ENCODE data around the gene CD99. TPM values are rescaled to one million over a fixed set of nuclear protein-coding genes. Genes with fewer than 3 reads are reported as not detected.
A peak's percentile ranks its signal among the peaks of the same experiment; 100 is the strongest.

CD99 gene
- total and polyA plus RNA-seq, 2 donors (not counting 3 experiments of a cell fraction or from before 2014, with no cell fraction given): 364 to 654 TPM

DNA sequence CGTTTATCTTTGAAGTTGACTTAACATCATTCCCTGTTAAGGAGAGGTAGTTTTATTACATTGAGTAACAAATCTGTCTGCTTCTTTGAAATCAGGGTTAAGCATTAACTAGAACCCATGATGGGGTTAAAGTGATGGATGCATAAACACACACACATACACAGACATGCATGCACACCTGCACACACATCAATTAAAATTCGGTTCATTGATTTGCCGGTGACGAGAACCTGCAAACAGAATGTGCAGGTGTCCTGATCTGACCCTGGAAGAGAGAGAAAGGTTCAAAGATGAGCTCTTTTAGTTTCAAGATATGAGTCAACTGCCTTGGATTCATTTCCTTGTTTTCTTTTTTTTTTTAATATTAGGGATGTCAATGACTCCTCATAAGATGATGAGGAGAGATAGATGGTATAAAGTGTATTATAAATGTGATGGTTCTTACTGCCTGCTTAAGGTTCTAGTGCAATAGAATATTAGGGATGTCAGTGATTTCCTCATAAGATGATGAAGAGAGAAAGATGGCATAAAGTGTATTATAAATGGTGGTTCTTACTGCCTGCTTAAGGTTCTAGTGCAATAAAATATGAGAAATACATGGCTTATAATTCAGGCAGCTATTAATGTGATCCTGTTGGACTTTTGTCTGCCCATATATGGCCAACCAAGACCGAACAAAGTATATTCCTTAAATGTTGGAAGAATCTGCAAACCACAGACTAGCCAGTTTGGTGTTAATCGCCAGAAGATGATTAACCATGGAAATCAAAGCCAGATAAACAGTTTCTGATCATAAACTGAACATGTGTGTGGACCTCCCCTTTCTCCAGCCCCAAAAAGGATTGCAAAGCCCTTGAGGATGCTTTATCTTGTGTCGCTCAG is 14.1 kb upstream of the CD99 start:
- no peaks in the 10 kb centered on the region for H3K27me3 ChIP-seq (ENCODE audit: control insufficient read depth in 2 of 2, insufficient read depth in 2 of 2, low read length in 2 of 2)
- no TSS peak for BruUV-seq (replicated peaks)
- H3K79me2 ChIP-seq (ENCODE audit: control insufficient read depth, insufficient read depth, low read length): no peaks in the 10 kb centered on the region
- no peak overlapping the region for H2AFZ ChIP-seq (ENCODE audit: low read depth, low read length)
- TF ChIP-seq POLR2A (IDR thresholded peaks at IDR 0.05; ENCODE audit: low read depth, low read length): no peak
- TF ChIP-seq, protein P1, sequence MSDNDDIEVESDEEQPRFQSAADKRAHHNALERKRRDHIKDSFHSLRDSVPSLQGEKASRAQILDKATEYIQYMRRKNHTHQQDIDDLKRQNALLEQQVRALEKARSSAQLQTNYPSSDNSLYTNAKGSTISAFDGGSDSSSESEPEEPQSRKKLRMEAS (IDR thresholded peaks at IDR 0.05; ENCODE audit: insufficient read depth, insufficient read length): no peak
- TF ChIP-seq, protein P2, sequence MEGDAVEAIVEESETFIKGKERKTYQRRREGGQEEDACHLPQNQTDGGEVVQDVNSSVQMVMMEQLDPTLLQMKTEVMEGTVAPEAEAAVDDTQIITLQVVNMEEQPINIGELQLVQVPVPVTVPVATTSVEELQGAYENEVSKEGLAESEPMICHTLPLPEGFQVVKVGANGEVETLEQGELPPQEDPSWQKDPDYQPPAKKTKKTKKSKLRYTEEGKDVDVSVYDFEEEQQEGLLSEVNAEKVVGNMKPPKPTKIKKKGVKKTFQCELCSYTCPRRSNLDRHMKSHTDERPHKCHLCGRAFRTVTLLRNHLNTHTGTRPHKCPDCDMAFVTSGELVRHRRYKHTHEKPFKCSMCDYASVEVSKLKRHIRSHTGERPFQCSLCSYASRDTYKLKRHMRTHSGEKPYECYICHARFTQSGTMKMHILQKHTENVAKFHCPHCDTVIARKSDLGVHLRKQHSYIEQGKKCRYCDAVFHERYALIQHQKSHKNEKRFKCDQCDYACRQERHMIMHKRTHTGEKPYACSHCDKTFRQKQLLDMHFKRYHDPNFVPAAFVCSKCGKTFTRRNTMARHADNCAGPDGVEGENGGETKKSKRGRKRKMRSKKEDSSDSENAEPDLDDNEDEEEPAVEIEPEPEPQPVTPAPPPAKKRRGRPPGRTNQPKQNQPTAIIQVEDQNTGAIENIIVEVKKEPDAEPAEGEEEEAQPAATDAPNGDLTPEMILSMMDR (IDR thresholded peaks at IDR 0.05; ENCODE audit: extremely low read depth in 1 of 2, insufficient read depth in 1 of 2, low read depth in 1 of 2, low read length in 2 of 2): no peak
- TF ChIP-seq FOS (IDR thresholded peaks at IDR 0.05; ENCODE audit: borderline replicate concordance, insufficient read depth, low read length): peak; percentile 11
- peak; percentile 27 for TF ChIP-seq GATA2 (IDR thresholded peaks at IDR 0.05; ENCODE audit: insufficient read depth, insufficient read length, low read depth, low read length)
- DNase-seq (ENCODE audit: low read depth, low spot score) (no peak), FAIRE-seq (no peak)
- ChIA-PET POLR2A (no interaction called here), CTCF (no interaction called here)
- no peak overlapping the region for H3K4me3 ChIP-seq (replicated peaks in 1 of 3; ENCODE audit: insufficient read depth in 1 of 3, low read depth in 1 of 3, low read length in 3 of 3)
- no peak overlapping the region for H3K9ac ChIP-seq (replicated peaks; ENCODE audit: extremely low read depth, insufficient read depth, low read length)
- no peaks in the 10 kb centered on the region for H3K36me3 ChIP-seq (ENCODE audit: control insufficient read depth in 2 of 2, extremely low read depth in 1 of 2, insufficient read depth in 2 of 2, low read length in 2 of 2)
- peaks cover 10% of the 10 kb centered on the region for H3K4me1 ChIP-seq (ENCODE audit: control insufficient read depth, extremely low read depth, insufficient read depth, low read length)
- no peak overlapping the region for H3K27ac ChIP-seq (ENCODE audit: insufficient read depth, low read depth, low read length)
- no peaks in the 10 kb centered on the region for H3K9me3 ChIP-seq (replicated peaks; ENCODE audit: control insufficient read depth, insufficient read depth, low read length)
- no peaks in the 10 kb centered on the region for H4K20me1 ChIP-seq (replicated peaks; ENCODE audit: control insufficient read depth, extremely low read depth, insufficient read depth, low read length)
- dilution Hi-C loops (cut with MboI; ENCODE audit: extremely low pct_ligation_motif_present, low sequenced_read_pairs): no loop called here
- peak overlapping the region; percentile 35 for H3K4me2 ChIP-seq (ENCODE audit: insufficient read depth, low read length)
- H3K9me1 ChIP-seq (replicated peaks; ENCODE audit: control insufficient read depth, extremely low read depth, insufficient read depth, low read length): no peaks in the 10 kb centered on the region
- intact Hi-C loops (cut with micrococcal nuclease): loop anchor here (2.0 kb wide), 1 partner anchor 14 kb away; the partner anchor contains the start of gene CD99

All from endothelial cell of umbilical vein (primary cell).